NCI-H748 treated with DMSO at 0.1 percent for 48 hours (cell line): Measurements from ENCODE around the gene CST7.
"Not testable (repeated sequence)": the region's sequence is repeated elsewhere in the genome, so short reads cannot be mapped to it uniquely, and the experiment has no call there.

ENCODE experiments used
- DNase-seq: peaks from one replicate; lab custom pipeline; 2025; lab: John Stamatoyannopoulos, UW

The CST7 gene

DNA sequence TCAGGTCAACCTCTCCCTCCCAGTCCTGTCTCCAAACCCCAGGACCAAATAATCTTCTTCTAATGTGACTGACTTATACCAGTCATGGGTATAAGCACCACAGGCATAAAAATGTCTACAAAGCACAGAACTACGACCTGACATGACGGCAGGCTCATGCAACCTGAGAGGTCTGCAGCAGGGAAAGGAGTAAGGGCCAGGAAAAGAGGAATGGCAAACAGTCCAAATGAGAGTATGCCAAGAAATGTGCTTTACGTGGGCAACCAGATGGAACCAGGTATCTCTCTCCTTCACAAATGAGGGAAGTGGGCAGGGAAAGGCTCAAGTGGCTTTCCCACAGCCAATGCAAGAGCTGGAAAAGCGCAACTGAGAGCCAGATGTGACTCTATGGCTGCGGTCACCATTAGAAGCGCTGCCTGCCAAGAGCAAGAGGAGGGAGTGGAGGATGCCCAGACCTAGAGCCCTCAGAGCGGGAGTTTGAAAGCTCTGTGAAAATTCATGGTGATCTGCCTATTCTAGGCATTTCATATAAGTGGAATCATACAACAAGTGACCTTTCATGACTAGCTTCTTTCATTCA lies 37.5 kb downstream of the CST7 start:
- no peak for DNase-seq

DNA sequence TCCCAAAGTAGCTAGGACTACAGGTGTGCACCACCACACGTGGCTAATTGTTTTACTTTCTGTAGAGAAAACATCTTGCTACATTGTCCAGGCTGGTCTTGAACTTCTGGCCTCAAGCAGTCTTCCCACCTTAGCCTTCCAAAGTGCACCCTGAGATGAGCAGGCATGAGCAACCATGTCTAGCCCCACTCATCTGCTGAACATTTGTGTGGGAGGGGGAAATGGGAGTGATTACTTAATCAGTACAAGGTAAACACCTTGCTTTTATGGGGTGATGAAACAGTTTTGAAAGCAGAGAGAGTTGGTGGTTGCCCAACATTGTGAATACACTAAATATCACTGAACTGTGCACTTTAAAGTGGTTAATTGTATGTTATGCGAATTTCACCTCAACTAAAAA lies 38.2 kb downstream of the CST7 start:
- DNase-seq, result no peak

DNA sequence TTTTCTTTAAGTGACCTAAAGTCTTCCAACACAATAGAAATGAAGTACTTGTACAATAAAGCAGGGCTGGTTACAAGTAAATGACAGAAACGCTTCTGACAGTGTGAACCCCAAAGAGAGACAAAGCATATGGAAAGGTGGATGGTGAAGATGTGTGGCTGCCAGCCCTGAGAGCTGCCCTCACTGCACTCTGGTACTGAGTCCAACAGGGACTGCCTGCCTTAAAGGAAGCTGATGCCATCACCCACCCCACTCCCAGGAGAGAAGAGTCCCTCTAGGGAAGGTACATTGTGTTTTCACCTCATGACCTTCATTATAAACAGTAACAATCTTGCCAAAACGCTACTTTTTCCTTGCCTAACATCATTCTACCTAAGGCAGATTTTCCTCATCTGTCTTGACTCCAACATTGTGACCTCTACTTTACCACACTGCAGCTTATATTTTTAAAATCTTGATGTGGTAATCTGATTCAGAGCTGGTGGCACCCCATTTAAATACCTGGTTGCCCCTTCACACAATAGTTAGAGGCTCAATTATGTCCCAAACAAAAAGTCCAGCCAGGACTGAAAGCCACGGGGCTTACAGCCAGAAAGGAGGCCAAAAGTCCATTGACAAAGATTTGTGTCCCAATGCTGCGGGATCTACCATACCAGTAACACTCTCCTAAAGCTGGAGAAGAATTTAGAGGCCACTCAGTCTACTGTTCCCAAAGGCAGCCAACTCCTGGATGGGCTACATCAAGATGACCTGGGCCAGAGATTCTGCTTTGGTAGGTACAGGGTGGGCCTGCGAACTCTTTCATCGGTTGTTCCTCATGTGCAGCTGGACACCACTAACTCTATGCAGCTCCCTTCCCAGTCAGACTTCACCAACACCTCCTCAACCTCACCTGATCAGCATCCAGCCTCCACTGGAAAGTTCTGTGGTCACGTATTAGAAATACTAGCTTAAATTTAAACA lies 39.1 kb downstream of the CST7 start:
- no peak for DNase-seq

DNA sequence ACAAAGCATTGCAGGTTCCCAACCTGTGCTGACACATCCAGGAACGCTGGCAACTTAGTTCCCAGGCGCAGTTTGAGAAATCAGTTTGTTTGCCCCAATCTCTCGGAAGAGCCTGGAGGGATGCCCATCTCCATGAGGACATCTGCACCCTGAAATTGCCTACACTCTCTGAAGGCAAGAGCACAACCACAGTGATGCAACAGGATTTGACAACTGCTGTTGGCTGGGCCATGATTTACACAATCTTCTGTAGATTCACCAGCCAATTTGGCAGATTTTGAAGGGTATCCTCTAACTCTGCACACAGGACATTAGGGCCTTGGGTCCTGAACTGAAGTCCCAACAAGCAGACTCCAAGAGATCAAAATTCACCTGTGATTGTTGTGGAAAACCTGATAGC lies 40.1 kb downstream of the CST7 start:
- no peak for DNase-seq

DNA sequence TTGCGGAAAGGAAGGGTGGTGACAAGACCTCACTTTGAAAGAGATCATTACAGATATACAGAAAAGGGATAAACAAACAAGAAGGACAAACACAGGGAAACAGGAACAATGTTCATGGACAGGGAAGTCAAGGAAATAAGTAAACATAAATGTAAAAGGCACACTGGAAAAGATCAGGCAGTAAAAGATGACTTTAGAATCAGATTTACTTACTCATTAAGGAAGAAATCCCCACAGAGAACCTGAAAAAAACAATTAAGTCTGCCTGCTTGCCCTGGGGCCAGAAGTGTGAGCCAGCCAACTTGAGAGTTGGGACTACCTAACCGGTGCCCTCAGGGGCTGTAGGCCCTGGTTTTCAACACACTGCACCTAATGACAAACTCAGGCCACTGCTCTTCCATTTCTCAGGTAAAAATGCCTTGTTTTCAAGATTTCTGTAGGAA lies 41.8 kb downstream of the CST7 start:
- no peak for DNase-seq

DNA sequence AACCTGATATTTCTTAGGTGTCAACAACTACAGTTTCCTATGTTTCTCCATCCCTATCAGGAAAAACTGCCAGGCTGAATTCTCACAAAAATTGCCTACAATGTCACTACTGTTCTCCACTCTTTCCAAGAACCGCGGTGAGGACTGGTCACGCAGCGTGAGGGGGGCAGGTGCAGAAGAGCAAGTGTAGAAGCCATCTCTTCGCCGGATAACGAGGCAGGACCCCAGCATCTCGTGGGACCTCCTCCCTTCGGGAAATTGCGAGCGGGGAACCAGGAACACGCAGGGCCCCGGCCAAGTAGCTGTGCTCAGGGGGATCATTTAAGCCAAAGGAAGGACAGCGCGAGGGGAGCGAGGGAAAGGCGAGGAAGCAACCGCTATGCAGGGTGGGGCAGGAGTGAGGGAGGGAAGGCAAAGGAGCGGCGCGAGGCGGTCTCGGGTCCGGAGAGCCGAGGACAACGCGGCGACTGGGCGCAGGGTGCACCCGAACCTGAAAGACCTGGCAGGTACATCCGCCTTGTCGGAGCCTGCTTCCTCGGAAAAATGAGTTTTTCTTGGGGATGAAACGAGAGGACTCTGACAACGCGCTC lies 42.9 kb downstream of the CST7 start:
- peak; percentile 51 for DNase-seq

DNA sequence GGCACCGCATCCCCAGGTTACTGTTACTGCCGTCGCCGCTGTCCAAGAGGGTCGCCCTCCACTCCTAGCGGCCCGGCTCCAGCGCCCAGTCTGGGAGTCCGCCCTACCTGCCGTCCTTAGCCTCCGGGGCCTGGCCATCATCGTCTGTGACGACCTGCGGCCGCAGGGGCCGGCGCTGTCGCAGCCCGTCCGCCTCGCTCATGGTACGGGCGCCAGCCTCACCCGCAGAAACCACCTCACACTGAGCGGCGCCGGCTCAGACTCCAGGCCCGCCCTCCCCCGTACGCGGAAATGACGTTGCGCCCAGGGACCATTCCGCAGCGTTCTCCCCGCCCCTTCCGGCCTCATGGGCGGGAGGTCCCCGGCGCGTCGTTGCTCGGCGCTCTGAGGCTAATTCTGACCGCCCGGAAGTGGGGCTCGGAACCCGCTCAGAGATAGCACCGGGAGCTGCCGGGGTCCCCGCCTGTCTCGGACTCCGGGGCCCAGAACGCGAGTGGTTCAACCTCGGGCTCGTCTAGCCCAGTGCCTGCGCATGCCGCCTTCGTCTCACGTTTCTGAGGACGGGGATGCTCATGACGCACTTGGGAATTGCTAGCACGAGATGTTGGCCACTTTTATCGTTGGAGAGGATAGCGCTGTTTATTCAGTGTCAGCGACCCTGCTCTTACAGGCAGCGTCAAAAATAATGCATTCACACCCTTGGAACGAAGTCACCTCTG lies 43.6 kb downstream of the CST7 start, which contains the start of gene APMAP:
Gene APMAP (minus strand): TSS at position 265 of the 719 bp plus-strand sequence. CDS start 63 bp downstream, at position 202.
- DNase-seq, result peak; percentile 93

DNA sequence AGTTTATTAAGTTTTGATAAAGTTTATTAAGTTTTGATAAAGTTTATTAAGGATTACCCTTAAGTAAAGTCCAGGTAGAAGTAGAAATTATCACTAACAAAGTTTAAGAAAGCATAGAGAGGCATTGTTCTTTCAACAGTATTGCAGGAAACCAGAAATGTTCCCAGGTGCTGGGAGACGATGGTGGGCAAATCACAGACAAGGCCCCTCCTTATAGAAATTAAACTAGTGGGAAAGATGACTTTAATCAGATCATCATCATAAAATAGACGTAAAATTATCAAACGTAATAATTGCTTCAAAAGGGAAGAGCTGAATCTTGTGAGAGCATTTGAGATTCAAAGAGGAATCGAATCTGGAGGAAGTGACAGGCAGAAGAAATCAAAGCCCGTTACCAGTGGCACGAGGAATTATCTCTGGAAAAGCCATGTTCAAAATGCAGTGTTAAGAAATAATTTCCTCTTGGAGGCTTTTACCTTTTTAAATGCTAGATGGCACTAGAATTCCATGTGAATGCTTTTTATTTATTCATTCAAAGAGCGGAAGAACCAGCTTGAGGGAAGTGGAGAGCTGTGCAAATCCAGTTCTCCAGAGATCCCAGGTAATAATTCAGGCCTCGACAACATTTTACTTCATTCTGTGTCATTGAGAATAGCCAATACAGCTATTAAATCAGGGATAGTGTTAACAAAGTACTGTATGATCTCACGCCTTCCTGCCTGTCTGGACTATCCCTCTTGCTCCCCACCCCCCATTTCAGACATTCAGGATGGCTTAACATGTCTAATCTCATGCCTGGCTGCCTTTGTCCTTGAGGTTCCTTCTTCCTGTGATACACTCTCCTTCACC lies 44.5 kb downstream of the CST7 start:
- DNase-seq, result peak; percentile 12

DNA sequence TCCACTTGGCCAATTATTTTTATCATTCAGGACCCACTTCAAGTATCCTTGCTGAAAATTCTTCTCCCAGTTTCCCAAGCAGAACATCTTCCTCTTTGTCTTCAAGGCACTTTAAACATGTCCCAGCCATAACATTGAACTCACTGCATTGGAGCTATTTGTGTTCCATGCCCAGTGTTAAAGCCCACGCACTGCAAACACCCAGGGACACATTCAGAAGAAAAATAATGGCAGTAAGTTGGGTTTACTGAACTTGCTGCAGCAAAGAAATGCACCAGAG lies 45.1 kb downstream of the CST7 start:
- DNase-seq, result no peak

DNA sequence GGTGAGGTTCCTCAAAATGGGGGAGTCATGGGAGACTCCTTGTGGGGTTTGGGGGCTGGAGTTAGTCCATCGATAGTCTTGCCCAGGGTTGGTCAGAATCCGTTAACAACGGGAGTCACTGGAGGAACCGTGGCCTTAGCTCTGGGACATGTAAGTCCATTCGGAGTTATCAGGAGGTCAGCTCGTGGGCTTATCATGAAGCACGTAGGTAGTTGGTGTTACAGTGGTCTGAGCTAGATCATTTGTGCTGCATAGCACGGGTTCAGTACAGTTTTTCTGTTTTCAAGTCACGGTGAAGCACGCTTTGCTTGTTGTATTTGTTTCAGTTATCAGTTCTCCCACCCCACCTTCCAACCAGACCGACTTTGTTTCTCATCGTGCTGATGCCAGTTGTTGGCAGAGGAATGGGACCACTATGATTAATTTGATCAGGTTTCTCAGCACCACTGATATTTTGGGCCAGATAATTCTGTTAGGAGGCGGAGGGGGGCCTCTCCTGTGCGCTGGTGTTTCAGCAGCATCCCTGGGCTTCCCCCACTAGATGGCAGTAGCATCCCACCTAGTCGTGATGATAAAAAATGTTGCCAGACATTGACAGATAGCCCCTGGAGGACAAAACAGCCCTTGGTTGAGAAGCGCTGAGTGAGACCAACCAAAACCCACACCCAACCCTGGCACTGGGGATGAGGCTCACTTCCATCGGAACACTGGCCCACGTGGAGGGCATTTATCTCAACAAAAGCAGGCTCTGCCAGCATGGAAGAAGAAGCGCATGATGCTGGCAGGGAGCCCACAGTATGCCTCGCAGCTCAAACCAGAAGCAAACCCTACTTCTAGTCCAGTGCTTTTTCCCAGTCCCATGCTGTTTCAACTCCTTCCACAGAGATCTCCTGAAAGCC lies 45.6 kb downstream of the CST7 start:
- DNase-seq, result peak; percentile 60

DNA sequence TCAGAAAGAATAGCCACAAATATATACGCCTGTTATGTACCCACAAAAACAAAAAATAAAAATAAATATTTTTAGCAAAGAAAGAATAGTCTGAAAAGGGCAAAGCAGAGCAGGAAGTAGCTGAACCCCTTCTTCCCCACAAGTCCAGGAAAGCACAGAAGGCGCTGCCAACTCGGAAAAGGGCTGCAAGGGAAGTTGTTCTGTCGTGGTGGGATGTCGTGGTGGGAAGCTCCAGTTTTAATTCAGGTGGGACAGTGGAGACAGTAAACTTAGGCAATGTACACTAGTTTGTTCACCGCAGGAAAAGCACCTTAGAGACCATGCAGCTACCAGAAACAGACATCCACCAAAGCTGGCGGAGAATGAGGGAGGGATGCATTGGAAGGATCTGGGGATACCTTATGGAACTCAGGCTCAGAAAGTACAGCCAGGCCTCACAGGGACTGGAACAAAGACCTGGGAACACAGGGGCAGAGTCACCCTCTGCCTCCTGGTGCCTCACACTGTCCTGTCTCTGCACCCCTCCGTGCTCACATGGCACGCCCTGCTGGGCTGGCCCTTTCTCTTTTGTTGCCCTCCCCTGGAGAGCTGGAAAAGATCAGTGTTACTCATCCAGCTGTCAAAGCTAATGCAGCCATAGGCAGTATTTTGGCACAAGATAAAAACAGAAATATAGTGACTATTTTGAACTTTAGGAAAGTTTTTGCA lies 46.8 kb downstream of the CST7 start:
- DNase-seq, result no peak

DNA sequence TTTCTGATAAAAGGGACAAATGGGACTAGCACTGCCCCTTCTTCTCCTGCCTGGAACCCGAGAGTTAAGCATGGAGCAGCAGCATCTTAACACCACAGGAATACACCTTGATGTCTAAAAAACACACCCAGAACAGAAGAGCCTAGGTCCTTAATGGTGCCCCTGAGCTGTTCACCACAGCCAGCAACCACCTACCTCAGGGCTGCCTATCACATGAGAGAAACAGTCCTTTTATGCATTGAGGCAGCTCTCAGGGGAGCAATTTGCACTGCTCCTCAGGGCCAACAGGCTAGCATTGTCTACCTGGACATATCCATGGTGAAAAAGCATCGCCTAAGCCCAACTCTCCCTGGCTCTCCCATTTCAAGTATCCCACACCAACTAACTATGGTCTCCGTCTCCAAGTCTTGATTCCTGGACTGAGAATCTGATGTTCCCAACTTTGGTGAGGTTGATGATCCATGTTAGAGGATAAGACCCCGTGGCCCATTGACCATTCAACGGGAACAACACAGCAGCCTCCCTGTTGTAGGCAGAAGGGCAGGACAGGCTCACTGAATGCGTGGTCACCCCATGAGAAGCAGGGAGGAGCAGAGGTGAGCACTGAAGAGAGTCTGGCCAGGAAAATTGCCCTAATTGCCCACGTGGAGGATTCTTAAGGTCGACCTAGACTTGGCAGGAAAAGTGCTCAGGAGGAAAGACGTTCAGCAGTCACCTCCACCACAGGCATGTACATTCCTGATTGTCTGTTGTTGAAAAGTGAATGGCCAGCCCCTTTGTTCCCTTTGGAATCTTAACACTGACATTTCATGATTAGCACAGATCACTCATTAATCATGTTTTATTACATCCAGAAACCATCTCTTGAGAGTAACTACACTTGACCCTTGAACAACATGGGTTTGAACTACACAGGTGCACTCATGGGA lies 47.6 kb downstream of the CST7 start:
- DNase-seq, result no peak

DNA sequence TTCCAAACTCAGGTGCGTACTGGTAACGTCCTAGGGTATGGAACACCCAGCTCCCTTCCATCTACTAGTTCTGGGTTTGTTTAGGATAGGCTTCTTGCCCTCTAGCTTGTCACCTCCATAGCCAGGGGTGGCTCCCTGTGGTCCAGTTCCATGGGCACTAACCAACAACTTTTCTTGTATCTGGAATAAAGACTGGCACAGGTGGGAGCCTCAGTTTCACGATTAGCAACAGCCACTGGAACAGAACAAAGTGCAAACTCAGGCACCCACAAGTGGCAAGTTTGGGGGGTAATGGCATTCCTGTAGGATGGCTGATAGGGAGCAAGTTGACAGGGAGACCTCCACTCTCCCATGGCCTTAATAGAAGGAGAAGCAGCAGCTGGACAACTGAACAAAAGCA lies 49.1 kb downstream of the CST7 start:
- DNase-seq, result no peak

DNA sequence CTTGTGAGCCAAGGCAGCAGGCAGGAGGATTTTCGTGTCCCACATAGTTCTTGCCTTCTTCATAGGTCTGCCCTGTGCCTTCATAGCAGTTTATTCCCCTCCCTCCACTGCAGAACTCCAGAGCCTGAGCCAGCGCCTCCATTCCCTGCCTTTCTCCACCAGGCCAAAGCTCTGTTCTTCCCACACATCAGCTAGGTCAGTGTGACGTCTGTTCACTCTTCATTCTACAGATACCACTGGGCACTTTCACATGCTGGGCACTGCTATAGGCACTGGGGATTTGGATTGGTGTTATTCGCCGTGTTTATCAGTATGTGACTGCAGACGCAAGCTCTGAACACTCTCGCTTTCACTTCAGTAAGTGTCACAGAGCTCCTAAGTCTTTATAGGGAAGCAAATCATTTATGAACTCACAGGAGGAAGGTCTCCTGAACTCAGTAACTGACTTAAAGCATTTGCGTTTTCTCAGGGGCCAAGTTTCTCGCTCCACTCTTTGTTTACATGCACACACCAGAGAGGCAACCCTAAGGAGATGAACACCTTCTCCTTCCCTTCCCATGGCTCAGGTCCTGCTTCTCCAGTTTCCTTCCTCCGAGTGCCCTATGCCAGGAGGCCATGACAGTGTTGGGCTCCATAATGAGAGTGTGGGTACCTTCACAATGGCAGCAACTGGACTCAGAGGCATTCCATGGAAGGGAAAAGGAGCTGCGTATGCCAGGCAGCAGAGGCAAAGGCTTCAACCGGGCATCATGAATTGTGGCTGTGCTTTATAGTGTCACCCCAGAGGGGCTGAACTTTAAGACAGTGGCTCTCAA lies 49.8 kb downstream of the CST7 start:
- DNase-seq, result no peak

DNA sequence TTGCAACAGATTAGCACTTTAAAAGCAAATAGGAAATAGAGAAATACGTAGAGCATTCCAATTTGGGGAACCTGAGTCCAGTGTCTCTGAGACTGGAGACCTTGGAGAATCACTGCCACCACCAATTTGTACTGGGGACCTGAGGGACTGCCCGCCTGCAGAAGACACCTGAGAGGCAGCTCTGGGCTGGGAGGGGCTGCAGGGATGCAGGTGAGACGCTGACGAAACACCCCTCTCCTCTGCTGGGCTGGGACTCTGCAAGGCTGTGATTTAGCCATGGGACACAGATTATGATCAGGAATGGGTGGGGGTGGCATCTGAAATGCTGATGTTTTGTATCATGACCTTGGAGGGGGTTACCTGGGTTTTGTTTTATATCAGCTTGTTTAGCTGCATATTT lies 50.5 kb downstream of the CST7 start:
- no peak for DNase-seq

DNA sequence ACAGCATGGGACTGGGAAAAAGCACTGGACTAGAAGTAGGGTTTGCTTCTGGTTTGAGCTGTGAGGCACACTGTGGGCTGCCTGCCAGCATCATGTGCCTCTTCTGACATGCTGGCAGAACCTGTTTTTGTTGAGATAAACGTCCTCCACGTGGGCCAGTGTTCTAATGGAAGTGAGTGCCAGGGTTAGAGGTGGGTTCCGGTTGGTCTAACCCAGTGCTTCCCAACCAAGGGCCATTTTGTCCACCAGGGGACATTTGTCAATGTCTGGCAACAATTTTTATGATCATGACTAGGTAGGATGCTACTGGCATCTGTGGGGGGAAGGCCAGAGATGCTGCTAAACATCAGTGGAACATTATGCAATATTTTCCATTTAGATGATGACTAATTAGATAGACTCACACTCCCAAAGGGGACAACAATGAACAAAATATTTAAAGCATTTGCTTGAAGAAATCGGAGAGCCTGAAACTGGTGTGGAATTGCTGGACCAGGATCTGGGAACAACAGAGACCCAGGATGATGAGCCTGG lies 51.3 kb downstream of the CST7 start:
- DNase-seq, result no peak

DNA sequence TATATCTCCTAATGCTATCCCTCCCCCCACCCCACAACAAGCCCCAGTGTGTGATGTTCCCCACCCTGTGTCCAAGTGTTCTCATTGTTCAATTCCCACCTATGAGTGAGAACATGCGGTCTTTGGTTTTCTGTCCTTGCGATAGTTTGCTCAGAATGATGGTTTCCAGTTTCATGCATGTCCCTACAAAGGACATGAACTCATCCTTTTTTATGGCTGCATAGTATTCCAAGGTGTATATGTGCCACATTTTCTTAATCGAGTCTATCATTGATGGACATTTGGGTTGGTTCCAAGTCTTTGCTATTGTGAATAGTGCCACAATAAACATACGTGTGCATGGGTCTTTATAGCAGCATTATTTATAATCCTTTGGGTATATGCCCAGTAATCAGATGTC lies 52.3 kb downstream of the CST7 start:
- not testable (repeated sequence) for DNase-seq

DNA sequence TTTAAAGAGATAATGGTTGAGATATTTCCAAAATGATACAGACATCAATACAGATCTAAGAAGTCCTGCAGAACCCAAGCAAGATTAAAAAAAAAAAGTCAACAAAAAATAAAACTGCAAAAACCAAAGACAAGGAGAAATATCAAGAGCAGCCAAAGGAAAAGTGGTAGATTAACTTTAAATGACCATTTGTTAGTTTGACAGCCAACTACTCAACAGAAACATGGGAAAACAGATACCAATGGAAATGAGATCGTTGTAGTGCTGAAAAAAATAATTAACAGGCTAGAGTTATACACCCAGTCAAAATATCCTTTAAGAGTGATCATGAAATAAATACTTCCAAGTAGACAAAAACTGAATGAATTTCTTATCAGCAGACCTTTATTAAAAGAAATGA lies 53.9 kb downstream of the CST7 start:
- DNase-seq, result no peak
